Lower leg skin (tissue), 4 donors: ENCODE data around the gene NDFIP1. TPM values are rescaled to one million over a fixed set of nuclear protein-coding genes. Genes with fewer than 3 reads are reported as not detected.

ENCODE experiments used
- DNase-seq, 2 donors: peaks; one replicate each; pipeline ENCODE4 v3.0.0-alpha.2; 2019; ENCODE audit warnings: low spot score in 2 of 2
- H3K4me3 ChIP-seq: fragments of 200-600 bp; sonication (generic); 2 replicates; pipeline ENCODE4 v1.5.1; 2017; ENCODE audit warnings: mild to moderate bottlenecking, low read depth; ENCODE audit not compliant: poor library complexity, severe bottlenecking
- POLR2A ChIP-seq, 2 donors: fragments of 450-650 bp; IDR thresholded peaks; one replicate each; pipeline ENCODE4 v1.6.1; 2016 to 2017; ENCODE audit warnings: antibody characterized with exemption in 2 of 2, mild to moderate bottlenecking in 1 of 2, moderate library complexity in 1 of 2
- WGBS, 2 donors: methylation state at CpG; one replicate each; pipeline ENCODE4 v1.1.5; 2018; 5-methylcytosine and 5-hydroxymethylcytosine counted together
- intact Hi-C: fragments of 100-400 bp; cut with DNase I; formaldehyde crosslinking; loops from one replicate; pipeline ENCODE4 v1.15.0; 2023; ENCODE audit warnings: low total_unique reads
- total RNA-seq, 4 donors: library from RNA; depleted of rRNA; stranded (reverse); fragments of >200 nt; gene quantifications; one replicate each; pipeline ENCODE4 v1.1.0, GENCODE V29; 2016
- TF ChIP-seq, protein P1 (sequence below), 3 donors: fragments of 450-650 bp; IDR thresholded peaks; one replicate each; pipeline ENCODE4 v1.5.1; 2016; ENCODE audit warnings: antibody characterized with exemption in 3 of 3, mild to moderate bottlenecking in 3 of 3, moderate library complexity in 2 of 3

Gene NDFIP1
- total RNA-seq, 4 donors from 2014 or later, result 25.8 to 83.9 (median 56.6) TPM

DNA sequence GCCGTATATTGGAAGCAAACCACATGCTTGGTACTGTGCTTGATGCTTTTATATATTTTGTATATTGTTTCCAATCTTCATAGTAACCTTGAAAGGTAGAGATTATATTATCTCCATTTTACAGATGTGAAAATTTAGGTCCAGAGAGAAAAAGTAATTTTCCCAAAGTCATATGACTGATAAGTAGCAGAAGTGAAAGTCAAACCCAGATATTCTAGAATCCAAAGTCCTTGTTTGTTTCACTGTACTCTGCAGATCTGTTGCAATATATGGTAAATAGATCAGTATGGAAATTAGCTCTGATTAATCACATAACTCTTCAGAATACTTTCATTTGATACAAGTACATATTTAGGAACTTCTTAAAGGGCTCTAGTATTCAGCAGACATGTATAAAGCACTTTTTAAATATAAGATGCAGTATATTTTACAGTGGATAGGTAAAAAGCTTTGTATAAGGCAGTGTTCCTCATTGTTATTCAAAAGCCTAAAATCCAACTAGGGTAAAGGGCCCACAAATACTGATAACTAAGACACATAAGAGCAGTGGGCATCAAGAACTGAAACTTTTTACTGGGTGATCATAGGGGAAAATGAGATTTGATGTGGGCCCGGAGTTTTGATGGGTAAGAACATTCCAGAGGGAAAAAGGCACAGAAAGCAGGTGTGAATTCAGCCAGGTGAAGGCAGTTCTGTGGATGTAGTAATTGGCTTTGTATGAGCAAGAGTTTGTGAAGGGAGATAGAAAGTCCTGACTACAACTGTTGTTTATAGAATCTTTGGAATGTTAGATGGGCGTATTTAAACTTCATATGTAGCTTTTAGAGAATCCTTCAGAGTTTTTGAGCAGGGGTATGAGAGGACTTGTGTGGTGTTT is 25.0 kb downstream of the NDFIP1 start:
- 60 to 88% methylated on average over 3 of the region's 3 CpGs for WGBS, 2 donors
- TF ChIP-seq POLR2A (IDR thresholded peaks at IDR 0.05), result no peak
- TF ChIP-seq, protein P1, sequence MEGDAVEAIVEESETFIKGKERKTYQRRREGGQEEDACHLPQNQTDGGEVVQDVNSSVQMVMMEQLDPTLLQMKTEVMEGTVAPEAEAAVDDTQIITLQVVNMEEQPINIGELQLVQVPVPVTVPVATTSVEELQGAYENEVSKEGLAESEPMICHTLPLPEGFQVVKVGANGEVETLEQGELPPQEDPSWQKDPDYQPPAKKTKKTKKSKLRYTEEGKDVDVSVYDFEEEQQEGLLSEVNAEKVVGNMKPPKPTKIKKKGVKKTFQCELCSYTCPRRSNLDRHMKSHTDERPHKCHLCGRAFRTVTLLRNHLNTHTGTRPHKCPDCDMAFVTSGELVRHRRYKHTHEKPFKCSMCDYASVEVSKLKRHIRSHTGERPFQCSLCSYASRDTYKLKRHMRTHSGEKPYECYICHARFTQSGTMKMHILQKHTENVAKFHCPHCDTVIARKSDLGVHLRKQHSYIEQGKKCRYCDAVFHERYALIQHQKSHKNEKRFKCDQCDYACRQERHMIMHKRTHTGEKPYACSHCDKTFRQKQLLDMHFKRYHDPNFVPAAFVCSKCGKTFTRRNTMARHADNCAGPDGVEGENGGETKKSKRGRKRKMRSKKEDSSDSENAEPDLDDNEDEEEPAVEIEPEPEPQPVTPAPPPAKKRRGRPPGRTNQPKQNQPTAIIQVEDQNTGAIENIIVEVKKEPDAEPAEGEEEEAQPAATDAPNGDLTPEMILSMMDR (IDR thresholded peaks at IDR 0.05), result no peak
- no peak overlapping the region for H3K4me3 ChIP-seq
- intact Hi-C loops, result no loop called here
- no peak for DNase-seq

DNA sequence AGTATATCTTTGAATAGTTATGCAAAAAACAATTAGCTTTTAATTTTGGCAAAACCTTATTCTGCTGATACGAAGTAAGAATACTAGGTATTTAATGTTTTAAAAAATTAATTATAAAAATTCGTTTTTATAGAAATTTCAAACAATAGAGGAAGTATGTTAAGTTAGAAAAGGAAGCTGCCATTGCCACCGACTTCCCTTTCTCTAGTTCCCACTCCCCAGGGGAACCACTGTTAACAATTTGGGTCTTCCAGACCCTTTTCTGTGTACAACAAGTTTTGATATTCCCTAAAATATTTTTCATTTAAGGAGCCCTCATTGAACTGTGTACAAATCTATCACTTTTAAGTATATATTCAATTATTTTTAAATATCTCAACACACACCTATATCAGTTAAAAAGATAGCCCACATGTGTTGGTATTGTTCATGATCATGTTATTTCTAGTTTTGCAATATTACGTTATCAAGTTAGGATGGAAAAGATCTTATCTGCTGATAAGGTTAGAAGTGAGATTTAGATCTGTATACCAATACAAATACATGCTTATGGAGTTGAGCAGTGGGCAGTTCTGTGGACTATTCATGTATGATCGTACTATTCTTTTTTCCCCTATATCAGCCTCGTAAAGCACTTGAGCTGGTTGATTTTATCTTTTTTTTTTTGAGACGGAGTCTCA is 25.9 kb downstream of the NDFIP1 start:
- intact Hi-C loops, result no loop called here
- H3K4me3 ChIP-seq, result no peak overlapping the region
- 67 to 69% methylated on average over 7 of the region's 7 CpGs for WGBS, 2 donors
- TF ChIP-seq, protein P1 (IDR thresholded peaks at IDR 0.05), result no peak
- no peak for TF ChIP-seq POLR2A (IDR thresholded peaks at IDR 0.05)
- no peak for DNase-seq

DNA sequence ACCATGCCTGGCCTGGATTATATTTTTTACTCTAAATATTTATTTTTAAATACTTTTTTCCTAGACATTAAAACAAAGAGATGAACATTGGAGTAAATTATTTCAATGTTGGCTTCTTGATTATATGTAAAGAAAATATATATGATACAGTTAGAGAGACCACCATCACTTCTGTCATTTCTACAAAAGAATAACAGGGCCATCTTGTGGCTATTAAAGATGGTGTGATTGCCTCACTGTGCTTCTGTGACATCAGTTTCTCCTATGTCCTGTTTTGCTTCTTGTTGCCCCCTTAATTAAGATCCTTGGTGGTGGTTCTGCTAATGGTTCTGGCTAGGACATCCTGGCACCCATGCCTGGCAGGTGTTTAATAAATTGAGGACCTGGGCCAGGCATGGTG is 32.9 kb downstream of the NDFIP1 start:
- intact Hi-C loops, result loop anchor here (10.0 kb wide), 1 partner anchor 447 kb away; no protein-coding TSS in a partner anchor
- H3K4me3 ChIP-seq, result no peak overlapping the region
- no peak for DNase-seq
- TF ChIP-seq POLR2A (IDR thresholded peaks at IDR 0.05), result no peak
- TF ChIP-seq, protein P1 (IDR thresholded peaks at IDR 0.05), result no peak

DNA sequence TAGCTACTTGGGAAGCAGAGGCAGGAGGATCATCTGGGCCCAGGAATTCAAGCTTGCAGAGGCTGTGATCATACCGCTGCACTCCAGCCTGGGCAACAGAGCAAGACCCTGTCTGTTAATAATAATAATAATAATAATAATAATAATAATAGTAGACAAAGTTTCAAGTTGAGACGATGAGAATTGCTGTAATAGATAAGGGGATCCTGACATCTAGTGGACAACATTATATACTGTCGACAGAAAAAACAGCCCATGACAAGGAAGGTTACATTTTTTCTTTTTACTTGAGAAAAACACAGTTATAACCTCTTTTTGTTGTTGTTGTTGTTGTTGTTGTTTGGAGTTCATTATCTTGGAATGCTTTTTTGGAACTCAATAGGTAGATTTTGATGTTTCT is 35.3 kb downstream of the NDFIP1 start:
- DNase-seq, result no peak
- no peak for TF ChIP-seq POLR2A (IDR thresholded peaks at IDR 0.05)
- TF ChIP-seq, protein P1 (IDR thresholded peaks at IDR 0.05), result no peak
- intact Hi-C loops, result loop anchor here (10.0 kb wide), 1 partner anchor 449 kb away; no protein-coding TSS in a partner anchor
- H3K4me3 ChIP-seq, result no peak overlapping the region
- 37 to 43% methylated on average over 3 of the region's 3 CpGs for WGBS, 2 donors

DNA sequence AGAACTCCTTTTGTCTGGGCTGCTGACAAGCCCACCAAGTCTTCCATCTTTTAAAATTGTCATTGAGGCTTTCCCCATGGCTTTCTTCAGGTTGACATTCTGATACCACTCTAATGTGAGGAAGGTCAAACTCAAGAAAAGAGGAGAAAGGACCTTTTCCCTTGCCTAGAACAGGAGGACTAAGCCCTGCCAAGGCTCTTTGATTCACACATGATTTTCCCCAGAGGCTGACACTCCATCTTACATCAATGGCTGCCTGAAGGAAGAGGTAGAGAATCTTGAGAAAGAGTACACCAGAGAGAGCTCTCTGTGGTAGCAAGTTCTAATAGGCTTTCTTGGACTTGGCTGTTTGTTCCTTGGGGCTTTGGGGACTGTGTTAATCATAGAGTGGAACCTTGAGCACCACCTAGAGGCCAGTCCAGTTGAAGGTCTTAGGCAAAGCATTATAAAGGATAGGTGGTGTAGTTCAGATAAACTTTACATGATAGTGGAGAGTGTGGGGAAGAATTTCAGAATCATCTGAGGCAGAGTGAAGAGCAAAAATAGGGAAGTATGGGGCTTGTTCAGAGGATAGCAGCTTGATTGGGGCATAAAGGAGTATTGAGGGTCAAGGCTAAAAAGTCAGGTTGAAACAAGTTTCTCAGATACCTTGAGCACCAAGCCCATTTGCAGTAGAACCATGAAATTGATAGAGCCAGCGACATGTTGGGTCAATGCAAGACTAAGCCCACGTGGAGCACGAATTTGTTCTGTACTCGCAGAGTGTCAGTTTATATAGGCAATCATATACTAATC is 36.7 kb downstream of the NDFIP1 start:
- DNase-seq, result peak in 1 of 2 donors; percentile 62
- TF ChIP-seq, protein P1 (IDR thresholded peaks at IDR 0.05), result peak in 1 of 3 donors; percentile 40
- TF ChIP-seq POLR2A (IDR thresholded peaks at IDR 0.05), result no peak
- WGBS, 2 donors, result 85 to 86% methylated on average over 4 of the region's 4 CpGs
- intact Hi-C loops, result loop anchor here (5.0 to 10.0 kb wide), 2 partner anchors 153 to 451 kb away; no protein-coding TSS in a partner anchor
- H3K4me3 ChIP-seq, result no peak overlapping the region
